Spinal cord (tissue), 10 donors: Measurements from ENCODE around the gene COX17. TPM values are rescaled to one million over a fixed set of nuclear protein-coding genes. Genes with fewer than 3 reads are reported as not detected.

Experiments used
- DNase-seq, 6 donors: peaks; one replicate each; pipeline versions ENCODE4 v3.0.0 to v3.0.0-alpha.2; 2013 to 2015; ENCODE audit warnings: low spot score in 6 of 6, low read depth in 4 of 6
- H3K27ac ChIP-seq: one replicate; pipeline ENCODE4 v1.5.1; 2013; ENCODE audit warnings: low read depth, low read length, control low read depth
- H3K27me3 ChIP-seq: one replicate; pipeline ENCODE4 v1.6.1; 2013; ENCODE audit warnings: low read length; ENCODE audit not compliant: control insufficient read depth, insufficient read depth
- H3K36me3 ChIP-seq: one replicate; pipeline ENCODE4 v1.6.1; 2013; ENCODE audit warnings: low read length; ENCODE audit not compliant: control insufficient read depth, insufficient read depth
- H3K4me1 ChIP-seq: one replicate; pipeline ENCODE4 v1.6.1; 2013; ENCODE audit warnings: low read length; ENCODE audit not compliant: control insufficient read depth, insufficient read depth
- H3K4me3 ChIP-seq: one replicate; pipeline ENCODE4 v1.5.1; 2013; ENCODE audit warnings: low read depth, low read length, control low read depth
- H3K9me3 ChIP-seq: one replicate; pipeline ENCODE4 v1.6.1; 2013; ENCODE audit warnings: low read length; ENCODE audit not compliant: control insufficient read depth, insufficient read depth
- WGBS: methylation state at CpG from one replicate; pipeline ENCODE4 v1.1.5; 2013; ENCODE audit warnings: missing lambda C conversion rate; ENCODE audit not compliant: insufficient coverage; 5-methylcytosine and 5-hydroxymethylcytosine counted together
- polyA plus RNA-seq, 2 donors: library from polyadenylated mRNA; unstranded; fragments of 120-200 nt; gene quantifications; one replicate each; pipeline ENCODE4 v1.2.1, GENCODE V29; 2013; ENCODE audit not compliant: insufficient read length in 2 of 2
- total RNA-seq, 2 donors: library from RNA; depleted of rRNA in 1 of 2; stranded (reverse); fragments of 120-200 nt in 1 of 2; fragments of >200 nt in 1 of 2; gene quantifications; one replicate each; pipeline versions ENCODE4 v1.2.3 to v1.2.4, GENCODE V29; 2013 to 2014
- donor health status: healthy.

Gene COX17
- total and polyA plus RNA-seq, 4 donors, result 22.8 to 58.5 (median 45.2) TPM

DNA sequence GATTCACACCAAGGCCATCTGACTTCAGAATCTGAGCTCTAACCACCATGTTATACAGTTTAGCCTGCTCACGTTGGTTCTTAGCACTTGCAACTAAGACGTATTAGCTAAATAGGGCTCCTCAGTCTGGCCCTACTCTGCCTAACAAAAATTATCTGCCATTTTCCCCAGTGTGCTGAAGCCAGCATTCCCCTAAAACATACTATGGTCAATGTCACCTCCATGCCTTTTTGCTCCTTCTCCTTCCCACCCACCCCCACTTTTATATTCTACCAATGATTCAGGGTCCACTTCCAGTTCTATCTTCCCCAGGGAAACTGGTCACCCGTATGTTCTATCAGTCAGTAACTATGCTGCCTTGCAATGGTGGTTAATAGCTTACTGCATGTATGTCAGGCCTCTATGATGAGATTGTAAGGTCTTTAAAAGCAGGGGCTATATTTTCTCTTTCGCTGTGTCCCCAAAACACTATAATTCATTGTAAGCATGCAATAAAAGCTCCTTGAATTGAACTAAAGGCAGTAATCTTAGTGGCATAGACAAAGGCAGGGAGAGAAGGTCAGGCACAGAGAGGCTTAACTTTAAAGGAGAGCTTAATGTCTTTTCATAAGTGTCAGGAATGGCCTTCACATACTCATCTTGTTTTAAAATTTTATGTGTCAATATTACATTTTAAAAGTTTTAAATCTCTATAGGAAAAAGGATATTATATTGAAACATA is 40.2 kb downstream of the COX17 start:
- Histone ChIP-seq H3K36me3 (no peaks in the 10 kb centered on the region), H3K4me3 (no peak overlapping the region), H3K27ac (no peak overlapping the region), H3K27me3 (no peaks in the 10 kb centered on the region), H3K9me3 (no peaks in the 10 kb centered on the region), H3K4me1 (no peaks in the 10 kb centered on the region)
- 88% methylated on average over 2 of the region's 4 CpGs for WGBS
- no peak for DNase-seq

GRCh38 chr3:119636249-119636648 is 41.0 kb downstream of the COX17 start:
- H3K4me1 ChIP-seq, result no peaks in the 10 kb centered on the region
- no peaks in the 10 kb centered on the region for H3K36me3 ChIP-seq
- H3K4me3 ChIP-seq, result no peak overlapping the region
- H3K27me3 ChIP-seq, result no peaks in the 10 kb centered on the region
- no peak overlapping the region for H3K27ac ChIP-seq
- DNase-seq, result no peak
- WGBS, result 83% methylated on average over 1 of the region's 1 CpG
- H3K9me3 ChIP-seq, result no peaks in the 10 kb centered on the region

DNA sequence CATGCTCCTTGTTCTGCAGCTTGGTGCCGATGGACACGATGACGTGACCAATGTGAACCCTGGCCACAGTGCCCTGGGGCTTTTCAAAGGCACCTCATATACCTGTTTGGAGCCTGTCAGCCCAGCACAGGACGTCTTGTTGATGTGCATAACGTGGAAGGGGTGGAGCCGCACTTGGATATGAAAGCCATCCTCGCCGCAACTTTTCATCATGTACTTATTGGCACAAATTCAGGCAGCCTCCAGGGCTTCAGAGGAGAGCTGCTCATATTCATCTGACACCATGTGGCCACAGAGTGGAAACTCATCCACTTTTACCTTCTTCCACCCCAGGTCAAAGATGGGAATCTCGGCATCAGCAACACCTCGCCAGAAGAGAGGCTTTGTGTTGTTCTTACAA is 41.5 kb downstream of the COX17 start:
- Histone ChIP-seq H3K36me3 (no peaks in the 10 kb centered on the region), H3K27me3 (no peaks in the 10 kb centered on the region), H3K4me3 (no peak overlapping the region), H3K27ac (no peak overlapping the region), H3K9me3 (no peaks in the 10 kb centered on the region), H3K4me1 (no peaks in the 10 kb centered on the region)
- 98% methylated on average over 8 of the region's 10 CpGs for WGBS
- no peak for DNase-seq

DNA sequence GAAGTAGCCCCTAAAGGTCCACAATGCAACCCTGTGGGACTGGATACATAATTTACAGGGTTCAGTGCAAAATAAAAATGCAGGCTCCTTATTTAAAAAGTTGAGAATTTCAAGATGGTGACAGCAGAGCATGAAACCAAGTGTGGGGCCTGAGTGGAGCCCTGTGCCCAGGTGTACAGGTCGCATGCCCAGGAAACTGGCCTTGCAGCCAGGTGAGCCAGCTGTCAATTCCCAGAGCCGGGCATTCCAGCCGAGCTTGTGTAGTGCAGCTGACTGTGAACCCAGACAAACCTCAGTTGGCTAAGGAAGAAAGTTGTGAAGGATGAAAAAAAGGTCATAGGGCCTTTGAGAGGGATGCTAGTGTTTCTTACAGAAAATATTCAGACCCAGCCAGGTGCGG is 44.4 kb downstream of the COX17 start:
- DNase-seq, result no peak
- 93% methylated on average over 4 of the region's 4 CpGs for WGBS
- Histone ChIP-seq H3K27me3 (no peaks in the 10 kb centered on the region), H3K9me3 (no peaks in the 10 kb centered on the region), H3K27ac (no peak overlapping the region), H3K4me1 (no peaks in the 10 kb centered on the region), H3K36me3 (no peaks in the 10 kb centered on the region), H3K4me3 (no peak overlapping the region)

DNA sequence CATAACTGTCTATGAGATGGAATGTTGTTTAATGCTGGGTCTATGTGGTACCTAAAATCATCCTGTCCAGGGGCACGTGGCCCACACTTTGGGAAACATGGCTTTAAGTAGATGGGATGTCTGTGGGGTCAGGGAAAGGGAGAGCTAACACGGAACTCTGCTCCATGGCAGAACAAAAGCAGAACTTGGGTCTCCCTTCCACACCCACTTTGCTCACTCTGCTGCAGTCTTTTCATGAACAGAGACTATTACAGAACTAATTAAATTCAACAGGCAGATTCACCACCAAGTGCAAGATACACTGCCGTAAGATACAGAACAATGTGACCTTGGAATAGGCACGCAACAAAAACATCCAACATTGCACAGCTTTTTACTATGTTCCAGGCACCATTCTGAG is 45.0 kb downstream of the COX17 start:
- H3K4me3 ChIP-seq, result no peak overlapping the region
- H3K27ac ChIP-seq, result no peak overlapping the region
- no peak for DNase-seq
- no peaks in the 10 kb centered on the region for H3K9me3 ChIP-seq
- no peaks in the 10 kb centered on the region for H3K36me3 ChIP-seq
- no peaks in the 10 kb centered on the region for H3K4me1 ChIP-seq
- 80% methylated on average over 1 of the region's 4 CpGs for WGBS
- no peaks in the 10 kb centered on the region for H3K27me3 ChIP-seq

DNA sequence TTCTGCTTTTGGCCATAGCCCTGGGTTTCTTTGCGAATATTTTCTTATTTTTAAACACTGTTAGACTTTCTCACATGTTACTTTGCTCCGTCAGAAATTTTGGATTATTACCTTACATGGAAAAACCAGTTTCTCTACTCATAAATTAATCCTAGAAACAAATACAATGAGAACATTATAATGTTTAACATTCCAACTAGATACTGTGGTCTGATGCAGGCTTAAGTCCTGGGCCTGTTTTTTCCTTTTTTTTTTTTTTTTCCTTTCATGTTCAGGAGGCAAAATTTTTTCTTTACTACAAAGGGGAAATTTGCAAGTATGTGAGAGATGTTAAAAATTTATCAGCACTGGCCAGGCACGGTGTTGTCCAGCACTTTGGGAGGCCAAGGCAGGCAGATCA is 45.7 kb downstream of the COX17 start:
- DNase-seq, result no peak
- WGBS, result 94% methylated on average over 2 of the region's 3 CpGs
- no peaks in the 10 kb centered on the region for H3K27me3 ChIP-seq
- H3K4me1 ChIP-seq, result no peaks in the 10 kb centered on the region
- no peak overlapping the region for H3K4me3 ChIP-seq
- no peaks in the 10 kb centered on the region for H3K36me3 ChIP-seq
- H3K27ac ChIP-seq, result no peak overlapping the region
- H3K9me3 ChIP-seq, result no peaks in the 10 kb centered on the region

DNA sequence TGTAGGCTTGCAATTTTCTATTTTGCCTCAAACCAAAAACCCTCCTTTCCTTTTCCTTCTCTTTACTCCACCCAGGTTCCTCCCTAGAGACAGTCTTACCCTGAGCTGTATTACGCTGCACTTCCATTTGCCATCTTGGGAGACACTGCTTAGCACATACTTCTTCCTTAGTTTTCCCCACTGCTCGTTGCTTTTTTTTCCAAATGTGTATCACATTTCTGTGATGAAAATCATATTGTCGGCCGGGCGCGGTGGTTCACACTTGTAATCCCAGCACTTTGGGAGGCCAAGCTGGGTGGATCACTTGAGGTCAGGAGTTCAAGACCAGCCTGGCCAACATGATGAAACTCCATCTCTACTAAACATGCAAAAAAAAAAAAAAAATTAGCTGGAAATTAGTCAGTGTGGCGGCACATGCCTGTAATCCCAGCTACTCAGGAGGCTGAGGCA is 46.3 kb downstream of the COX17 start:
- no peaks in the 10 kb centered on the region for H3K4me1 ChIP-seq
- no peaks in the 10 kb centered on the region for H3K36me3 ChIP-seq
- DNase-seq, result no peak
- H3K9me3 ChIP-seq, result no peaks in the 10 kb centered on the region
- H3K27ac ChIP-seq, result no peak overlapping the region
- WGBS, result 100% methylated on average over 1 of the region's 7 CpGs
- H3K4me3 ChIP-seq, result no peak overlapping the region
- H3K27me3 ChIP-seq, result no peaks in the 10 kb centered on the region

DNA sequence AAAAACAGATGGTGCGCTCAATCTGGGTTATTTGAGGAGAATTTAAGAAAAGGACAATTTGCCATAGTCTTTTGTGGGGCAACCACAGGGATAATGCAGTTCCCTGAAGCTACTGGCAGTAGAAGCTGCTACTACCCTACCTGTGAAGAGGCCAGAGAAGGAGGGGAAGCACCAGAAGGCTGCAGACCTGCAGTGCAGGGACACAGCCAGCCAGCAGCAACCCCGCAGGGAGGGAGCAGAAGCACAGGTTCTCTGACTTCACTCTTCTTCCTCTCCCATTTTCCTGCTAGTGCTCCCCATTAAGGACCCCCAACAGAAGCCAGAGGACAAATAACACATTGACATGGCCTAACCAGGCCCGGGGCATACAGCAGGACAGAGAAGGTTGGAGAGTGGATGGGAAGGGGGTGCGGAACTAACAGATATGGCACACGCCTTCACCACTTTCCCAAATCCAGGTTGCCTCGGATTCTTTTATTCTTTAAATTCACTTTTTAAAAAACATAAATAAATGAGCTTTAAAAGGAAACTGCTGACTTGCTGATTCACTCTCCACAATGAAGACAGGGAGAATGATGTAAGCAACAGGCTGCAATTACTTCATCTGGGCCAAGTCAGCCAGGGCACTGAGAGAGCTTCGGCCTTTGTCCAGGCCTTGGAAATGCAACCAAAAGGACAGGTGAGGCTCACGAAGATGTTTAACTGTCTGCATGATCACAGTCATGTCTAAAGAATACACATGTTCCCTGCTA is 46.9 kb downstream of the COX17 start:
- H3K27me3 ChIP-seq, result no peaks in the 10 kb centered on the region
- no peaks in the 10 kb centered on the region for H3K36me3 ChIP-seq
- no peak overlapping the region for H3K4me3 ChIP-seq
- WGBS, result 86% methylated on average over 3 of the region's 8 CpGs
- H3K27ac ChIP-seq, result no peak overlapping the region
- no peaks in the 10 kb centered on the region for H3K4me1 ChIP-seq
- no peaks in the 10 kb centered on the region for H3K9me3 ChIP-seq
- DNase-seq, result no peak

DNA sequence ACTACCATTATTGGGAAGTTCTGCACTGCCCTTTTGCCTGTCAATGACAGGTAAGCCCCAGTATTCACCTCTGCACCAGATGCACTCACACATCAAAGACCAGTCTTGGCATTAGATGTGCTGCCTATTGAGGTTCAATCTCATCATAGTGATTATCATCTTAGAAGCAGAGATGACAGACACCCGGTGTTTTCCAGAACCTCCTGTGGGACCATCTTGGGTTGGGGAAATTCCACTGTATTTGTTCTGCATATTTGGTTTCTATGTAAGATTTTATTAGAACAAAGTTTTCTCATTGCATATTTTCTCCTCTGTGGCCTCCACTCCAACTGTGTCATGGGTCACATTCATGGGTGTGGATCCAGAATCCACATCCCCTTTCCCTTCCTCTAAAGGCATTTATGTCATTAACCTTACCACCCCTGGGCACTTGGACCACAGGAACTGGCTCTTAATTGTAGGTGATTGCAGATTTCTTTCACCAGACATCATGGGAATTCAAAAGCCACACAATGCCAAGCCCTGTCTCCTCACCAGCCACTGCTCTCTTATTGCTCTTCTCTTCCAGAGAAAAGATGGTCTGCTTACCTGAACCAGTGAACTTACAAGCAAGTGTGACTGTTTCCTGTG is 48.3 kb downstream of the COX17 start:
- Histone ChIP-seq H3K27me3 (no peaks in the 10 kb centered on the region), H3K36me3 (no peaks in the 10 kb centered on the region), H3K4me1 (no peaks in the 10 kb centered on the region), H3K4me3 (no peak overlapping the region), H3K27ac (no peak overlapping the region), H3K9me3 (no peaks in the 10 kb centered on the region)
- no peak for DNase-seq
- WGBS, result no CpG with 5 or more reads among the region's 1 CpG
